K562 (cell line): ENCODE measurements around the gene IL3RA. TPM values are rescaled to one million over a fixed set of nuclear protein-coding genes. Genes with fewer than 3 reads are reported as not detected.

Experiments used
- ATAC-seq: fragments of 200-7000 bp; cut with Tn5 transposase; 3 replicates; pipeline ENCODE4 v1.9.1; 2020; ENCODE audit warnings: moderate library complexity
- BruUV-seq: library from RNA; stranded (reverse); fragments of 400-500 nt; replicated peaks from 2 replicates; lab custom pipeline; 2021; lab: Mats Ljungman, UMichigan
- CTCF ChIA-PET: fragments of 300-600 bp; formaldehyde crosslinking; extraction: SDS; loops from one replicate; lab custom pipeline; 2021; ENCODE audit warnings: low intra/inter-chr PET ratio; lab: Yijun Ruan, JAX
- POLR2A ChIA-PET: fragments of 300-600, 350-650 bp; sonication (Branson Sonifier 250); formaldehyde crosslinking; extraction: SDS; loops from one replicate; lab custom pipeline; 2021; ENCODE audit warnings: antibody characterized with exemption, inconsistent platforms; lab: Yijun Ruan, JAX
- DNase-seq, 4 experiments: peaks; one replicate each; pipeline versions ENCODE4 v3.0.0 to v3.0.0-alpha.2; 2011 to 2018; ENCODE audit warnings: low spot score in 3 of 4, mixed read lengths in 3 of 4; ENCODE audit errors: extremely low read depth in 1 of 4
- FAIRE-seq: peaks from 2 replicates; lab custom pipeline; 2011; peaks lifted over from hg19 to GRCh38; lab: Jason Lieb, UNC
- H2AFZ ChIP-seq: 2 replicates; pipeline ENCODE4 v1.6.0; 2011; ENCODE audit warnings: low read depth, low read length, control low read depth, inconsistent platforms
- H3K27ac ChIP-seq: fragments of 200-600 bp; 3 replicates; pipeline ENCODE4 v1.8.0; 2011; ENCODE audit warnings: low read depth, mild to moderate bottlenecking, control low read depth, inconsistent platforms, low read length, moderate library complexity, mixed read lengths; ENCODE audit errors: extremely low read depth
- H3K27me3 ChIP-seq, 2 experiments: fragments of 300-600 bp in 1 of 2; 2 replicates in 1 of 2; 3 replicates in 1 of 2; pipeline versions ENCODE4 v1.6.0 to v1.8.0; 2011; ENCODE audit warnings: inconsistent platforms in 2 of 2, low read length in 2 of 2, mild to moderate bottlenecking in 1 of 2, mixed read lengths in 1 of 2, moderate library complexity in 1 of 2; ENCODE audit not compliant: control insufficient read depth in 2 of 2, insufficient read depth in 2 of 2
- H3K36me3 ChIP-seq: fragments of 300-600 bp; 3 replicates; pipeline ENCODE4 v1.8.0; 2011; ENCODE audit warnings: mild to moderate bottlenecking, low read length, inconsistent platforms; ENCODE audit not compliant: control insufficient read depth, insufficient read depth
- H3K4me1 ChIP-seq, 2 experiments: fragments of 200-600 bp in 1 of 2; replicated peaks in 1 of 2; 2 replicates in 1 of 2; 3 replicates in 1 of 2; pipeline versions ENCODE4 v1.5.1 to v1.8.0; 2011; ENCODE audit warnings: inconsistent platforms in 2 of 2, low read length in 2 of 2, mild to moderate bottlenecking in 1 of 2, mixed read lengths in 1 of 2, moderate library complexity in 1 of 2; ENCODE audit not compliant: control insufficient read depth in 2 of 2, insufficient read depth in 2 of 2
- H3K4me2 ChIP-seq: 2 replicates; pipeline ENCODE4 v1.6.1; 2011; ENCODE audit warnings: low read length, control low read depth, inconsistent platforms, mixed read lengths; ENCODE audit not compliant: insufficient read depth
- H3K4me3 ChIP-seq: fragments of 200-600 bp; sonication (generic), shearing (Covaris generic); 2 replicates; pipeline ENCODE4 v1.5.1; 2016; ENCODE audit warnings: control low read depth, inconsistent platforms
- H3K79me2 ChIP-seq: fragments of 200-600 bp; 3 replicates; pipeline ENCODE4 v1.8.0; 2011; ENCODE audit warnings: low read length, inconsistent platforms; ENCODE audit not compliant: control insufficient read depth, insufficient read depth
- H3K9ac ChIP-seq, 2 experiments: 2 replicates each; pipeline versions ENCODE4 v1.6.0 to v1.6.1; 2011; ENCODE audit warnings: low read depth in 2 of 2, low read length in 2 of 2, control low read depth in 1 of 2, inconsistent platforms in 1 of 2, mild to moderate bottlenecking in 1 of 2, mixed read lengths in 1 of 2; ENCODE audit not compliant: insufficient read depth in 1 of 2
- H3K9me1 ChIP-seq: one replicate; pipeline ENCODE4 v1.6.0; 2011; ENCODE audit warnings: inconsistent platforms, mild to moderate bottlenecking, low read length, moderate library complexity; ENCODE audit not compliant: control insufficient read depth, insufficient read depth
- H3K9me3 ChIP-seq: replicated peaks from 2 replicates; pipeline ENCODE4 v1.5.1; 2011; ENCODE audit warnings: low read depth, low read length, inconsistent platforms; ENCODE audit not compliant: control insufficient read depth, insufficient read depth
- H4K20me1 ChIP-seq: replicated peaks from 2 replicates; pipeline ENCODE4 v1.6.1; 2011; ENCODE audit warnings: low read length, inconsistent platforms, mixed read lengths; ENCODE audit not compliant: control insufficient read depth, insufficient read depth
- CBX2 ChIP-seq: fragments of 200-600 bp; sonication (generic); IDR thresholded peaks from one replicate; pipeline ENCODE4 v1.6.1; 2012; ENCODE audit warnings: mild to moderate bottlenecking, low read length, inconsistent platforms; ENCODE audit not compliant: insufficient read depth, poor library complexity, severe bottlenecking
- CBX8 ChIP-seq: fragments of 200-600 bp; sonication (generic); IDR thresholded peaks from 2 replicates; pipeline ENCODE4 v1.6.1; 2012; ENCODE audit warnings: borderline replicate concordance, mixed run types, low read depth, mild to moderate bottlenecking, moderate library complexity, mixed read lengths, low read length, control low read depth, inconsistent platforms; ENCODE audit not compliant: poor library complexity, severe bottlenecking; ENCODE audit errors: extremely low read depth
- CEBPZ ChIP-seq: fragments of 150-350 bp; IDR thresholded peaks from 2 replicates; pipeline ENCODE4 v1.6.1; 2014; ENCODE audit warnings: low read depth, mild to moderate bottlenecking, low read length, borderline replicate concordance
- ELF4 ChIP-seq: fragments of 450-650 bp; formaldehyde crosslinking; IDR thresholded peaks from 2 replicates; pipeline ENCODE4 v1.4.0; 2022; ENCODE audit warnings: missing genetic modification characterization
- PBX2 ChIP-seq, 2 experiments: IDR thresholded peaks in 1 of 2; conservative IDR thresholded peaks in 1 of 2; 2 replicates each; pipeline ENCODE4 v1.6.1; 2016; ENCODE audit warnings: low read depth in 2 of 2, mild to moderate bottlenecking in 1 of 2, missing compliant biosample characterization in 1 of 2, missing genetic modification characterization in 1 of 2, moderate library complexity in 1 of 2
- ZNF512 ChIP-seq: IDR thresholded peaks from 2 replicates; pipeline ENCODE4 v1.6.1; 2016; ENCODE audit warnings: missing genetic modification characterization, missing compliant biosample characterization
- WGBS: fragments of 100-300 bp; shearing (Covaris generic); methylation state at CpG from one replicate; pipeline ENCODE4 v1.1.6; 2016; ENCODE audit warnings: low coverage, mixed read lengths; ENCODE audit not compliant: insufficient coverage; ENCODE audit errors: missing lambda C conversion rate; 5-methylcytosine and 5-hydroxymethylcytosine counted together
- in situ Hi-C: fragments of 300-500 bp; cut with MboI; formaldehyde crosslinking; loops from 4 replicates; pipeline ENCODE4 v1.15.0; 2018; ENCODE audit warnings: inconsistent platforms, mixed read lengths
- intact Hi-C: fragments of 100-400 bp; cut with micrococcal nuclease; formaldehyde crosslinking; loops from 2 replicates; pipeline ENCODE4 v1.14.2; 2022
- polyA plus RNA-seq, 8 experiments: library from polyadenylated mRNA; depleted of rRNA in 4 of 8; stranded (reverse) in 5 of 8; unstranded in 3 of 8; fragments of >200 nt; fragmentation: Nextera tagmentation in 2 of 8; fragmentation: Illumina TruSeq in 1 of 8; extraction: Ambion mirVana in 2 of 8; extraction: Trizol in 1 of 8; gene quantifications; 2 replicates each; pipeline versions ENCODE4 v1.2.1 to v1.2.3, GENCODE V29; 2011 to 2014; ENCODE audit warnings: inconsistent platforms in 1 of 8, missing spikeins in 1 of 8
- total RNA-seq, 7 experiments: library from RNA; depleted of rRNA in 6 of 7; stranded (reverse); fragments of >200 nt in 6 of 7; fragmentation: Illumina TruSeq in 2 of 7; extraction: Trizol in 2 of 7; gene quantifications; 2 replicates each; pipeline versions ENCODE4 v1.2.1 to v1.2.3, GENCODE V29; 2011 to 2021; ENCODE audit warnings: low replicate concordance in 1 of 7

IL3RA gene
- total and polyA plus RNA-seq, 9 of the 15 experiments (the other 6 are each of a cell fraction or from before 2014, with no cell fraction given), result not detected

GRCh38 chrX:1336331-1336943 lies at the start of gene IL3RA (continued):
- no peak for TF ChIP-seq PBX2 (CRISPR knock-in tag; IDR thresholded peaks at IDR 0.05; ENCODE audit: low read depth)
- no peak for TF ChIP-seq PBX2 (tag; conservative IDR thresholded peaks at IDR 0.05; ENCODE audit: low read depth)
- no peak for TF ChIP-seq CEBPZ
- TF ChIP-seq, all 486 proteins: peak for 0

GRCh38 chrX:1289535-1289934 lies 47.0 kb upstream of the IL3RA start:
- H3K4me3 ChIP-seq, result no peak overlapping the region
- ChIA-PET POLR2A (no interaction called here), CTCF (no interaction called here)
- H3K9me1 ChIP-seq, result no peaks in the 10 kb centered on the region
- H3K9me3 ChIP-seq, result no peaks in the 10 kb centered on the region
- no peak overlapping the region for H2AFZ ChIP-seq
- no peaks in the 10 kb centered on the region for H3K79me2 ChIP-seq
- no peak for DNase-seq
- in situ Hi-C loops, result no loop called here
- intact Hi-C loops, result no loop called here
- H4K20me1 ChIP-seq, result no peaks in the 10 kb centered on the region
- H3K27me3 ChIP-seq, result peaks cover 2 to 8% of the 10 kb centered on the region in 2 experiments; a peak in 2 of 5 replicates
- FAIRE-seq, result no peak
- no peak for ATAC-seq
- peak; percentile 70 for TF ChIP-seq CBX8
- no peak for TF ChIP-seq ELF4 (CRISPR knock-in tag)
- TF ChIP-seq CBX2, result peak; percentile 54
- TF ChIP-seq ZNF512 (tag), result peak; percentile 76; the same call in 1 of the 2 replicates
- TF ChIP-seq, all 486 proteins: peak for 3
- H3K9ac ChIP-seq, result no peak overlapping the region
- no peaks in the 10 kb centered on the region for H3K36me3 ChIP-seq
- 0% methylated on average over 1 of the region's 1 CpG for WGBS
- no peak overlapping the region for H3K4me2 ChIP-seq
- no TSS peak for BruUV-seq
- no peak overlapping the region for H3K27ac ChIP-seq
- H3K4me1 ChIP-seq, result no peaks in the 10 kb centered on the region
